Measurements from ENCODE around the gene BCOR.

The BCOR gene

GRCh38 chrX:40116925-40117324, 19.2 kb upstream of the BCOR start:
- no peak for DNase-seq (ENCODE audit: low read depth in 1 of 2, low spot score in 1 of 2)
- no peak for TF ChIP-seq SPI1 (IDR thresholded peaks at IDR 0.05; ENCODE audit: borderline replicate concordance, low read depth)
- TF ChIP-seq GABPA (IDR thresholded peaks at IDR 0.05; ENCODE audit: low read depth): no peak
- no peak for TF ChIP-seq POLR2AphosphoS5 (IDR thresholded peaks at IDR 0.05; ENCODE audit: low read depth)
- no peak for TF ChIP-seq REST (IDR thresholded peaks at IDR 0.05; ENCODE audit: insufficient replicate concordance, low read depth)
- no peak for TF ChIP-seq CTCF (IDR thresholded peaks at IDR 0.05; ENCODE audit: insufficient read depth, low read length)
- H3K4me3 ChIP-seq (replicated peaks; ENCODE audit: insufficient read depth, low read length): no peak overlapping the region

GRCh38 chrX:40112996-40113395, 15.2 kb upstream of the BCOR start:
- DNase-seq (ENCODE audit: low read depth in 1 of 2, low spot score in 1 of 2): no peak

More at GRCh38 chrX:40116925-40117324, 19.2 kb upstream of the BCOR start:
- Histone ChIP-seq H3K27me3 (ENCODE audit: insufficient read depth, poor library complexity, severe bottlenecking) (no peaks in the 10 kb centered on the region), H3K27ac (replicated peaks) (no peak overlapping the region)

GRCh38 chrX:40111868-40112267, 14.1 kb upstream of the BCOR start:
- H3K27me3 ChIP-seq (ENCODE audit: insufficient read depth, poor library complexity, severe bottlenecking): no peaks in the 10 kb centered on the region
- no peak overlapping the region for H3K4me3 ChIP-seq (replicated peaks; ENCODE audit: insufficient read depth, low read length)
- DNase-seq (ENCODE audit: low read depth in 1 of 2, low spot score in 1 of 2): no peak
- H3K27ac ChIP-seq (replicated peaks): no peak overlapping the region
- TF ChIP-seq CTCF (IDR thresholded peaks at IDR 0.05; ENCODE audit: insufficient read depth, low read length): no peak
- TF ChIP-seq POLR2AphosphoS5 (IDR thresholded peaks at IDR 0.05; ENCODE audit: low read depth): no peak
- TF ChIP-seq GABPA (IDR thresholded peaks at IDR 0.05; ENCODE audit: low read depth): no peak

More at GRCh38 chrX:40112996-40113395, 15.2 kb upstream of the BCOR start:
- Histone ChIP-seq H3K4me3 (replicated peaks; ENCODE audit: insufficient read depth, low read length) (no peak overlapping the region), H3K27ac (replicated peaks) (no peak overlapping the region), H3K27me3 (ENCODE audit: insufficient read depth, poor library complexity, severe bottlenecking) (no peaks in the 10 kb centered on the region)
- TF ChIP-seq REST (IDR thresholded peaks at IDR 0.05; ENCODE audit: insufficient replicate concordance, low read depth): no peak
- TF ChIP-seq CTCF (IDR thresholded peaks at IDR 0.05; ENCODE audit: insufficient read depth, low read length): no peak
- no peak for TF ChIP-seq POLR2AphosphoS5 (IDR thresholded peaks at IDR 0.05; ENCODE audit: low read depth)
- no peak for TF ChIP-seq SPI1 (IDR thresholded peaks at IDR 0.05; ENCODE audit: borderline replicate concordance, low read depth)
- no peak for TF ChIP-seq GABPA (IDR thresholded peaks at IDR 0.05; ENCODE audit: low read depth)
